ENCODE results near the gene PEAK1.
"Not testable (repeated sequence)": the region's sequence is repeated elsewhere in the genome, so short reads cannot be mapped to it uniquely, and the experiment has no call there.

Gene PEAK1

DNA sequence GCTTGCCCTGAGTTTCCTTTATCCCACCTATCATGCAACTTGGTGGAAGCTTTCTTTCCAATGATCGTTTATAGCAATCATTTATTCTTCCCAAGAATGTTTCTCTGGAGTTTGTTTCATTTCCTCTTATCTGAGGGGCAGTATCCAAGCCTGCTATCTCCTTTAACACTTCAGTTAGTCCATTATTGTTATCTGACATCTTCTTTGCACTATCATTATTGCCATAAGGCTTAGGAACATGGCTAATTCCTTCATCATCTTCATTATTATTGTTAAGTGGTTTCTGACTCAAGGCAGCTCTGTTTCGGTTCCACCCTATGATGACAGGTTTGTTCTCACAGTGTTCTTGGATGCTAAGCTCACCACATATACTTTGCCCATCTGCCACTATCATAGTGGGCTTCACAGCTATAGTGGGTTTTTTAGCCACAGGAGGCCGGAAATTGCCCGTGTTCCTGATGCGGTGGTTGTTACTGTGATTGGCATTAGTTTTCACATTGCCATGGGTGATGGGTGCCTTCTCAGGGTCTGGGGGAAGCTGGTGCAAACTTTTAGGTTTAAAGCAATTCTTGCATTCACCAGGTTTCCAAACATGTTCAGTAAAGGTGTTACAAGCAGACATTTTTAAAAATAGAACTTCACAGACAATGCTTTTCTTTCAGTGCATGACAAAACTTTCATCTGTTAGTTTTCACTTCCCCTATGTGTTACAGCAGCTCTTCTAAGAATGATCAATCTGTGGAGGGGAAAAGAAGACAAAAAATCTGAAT, 238.4 kb downstream of the PEAK1 start:
- no peak for DNase-seq

- no peak for DNase-seq
Observed at GRCh38 chr15:77180757-77181156, 239.1 kb downstream of the PEAK1 start.

GRCh38 chr15:77180270-77180669, 239.6 kb downstream of the PEAK1 start:
- no peak for DNase-seq

GRCh38 chr15:77179541-77179998, 240.3 kb downstream of the PEAK1 start:
- DNase-seq: no peak

- no peak for DNase-seq
Observed at GRCh38 chr15:77178411-77178810, 241.5 kb downstream of the PEAK1 start.

DNA sequence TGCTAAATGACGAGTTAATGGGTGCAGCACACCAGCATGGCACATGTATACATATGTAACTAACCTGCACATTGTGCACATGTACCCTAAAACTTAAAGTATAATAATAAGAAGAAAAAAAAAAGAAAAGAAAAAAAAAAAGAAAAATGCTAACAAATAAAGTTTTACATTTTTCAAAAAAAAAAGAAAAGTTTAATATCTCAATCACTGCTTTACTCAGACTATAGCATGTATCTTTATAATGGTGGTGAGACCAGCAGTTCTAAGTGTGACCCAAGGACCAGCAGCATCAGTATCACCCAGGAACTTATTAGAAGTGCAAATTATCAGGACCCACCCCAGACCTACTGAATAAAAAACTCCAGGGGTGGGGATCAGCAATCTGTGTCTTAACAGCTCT, 243.8 kb downstream of the PEAK1 start:
- not testable (repeated sequence) for DNase-seq

DNA sequence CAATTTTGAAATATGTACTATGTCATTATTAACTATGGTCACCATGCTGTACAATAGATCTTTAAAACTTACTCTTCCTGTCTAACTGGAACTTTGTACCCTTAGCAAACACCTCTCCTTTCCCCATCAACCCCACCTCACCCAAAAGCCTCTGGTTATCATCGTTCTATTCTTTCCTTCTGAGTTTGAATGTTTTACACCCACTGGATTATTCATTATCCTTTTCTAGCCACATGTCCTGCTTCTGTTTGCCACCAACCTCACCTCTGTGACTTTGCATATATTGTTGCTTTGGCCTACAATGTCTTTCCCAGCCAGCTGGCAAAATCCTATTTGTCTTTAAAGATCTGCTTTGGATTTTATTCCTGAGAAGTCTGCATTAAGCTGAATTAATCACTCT, 246.4 kb downstream of the PEAK1 start:
- DNase-seq: no peak

DNA sequence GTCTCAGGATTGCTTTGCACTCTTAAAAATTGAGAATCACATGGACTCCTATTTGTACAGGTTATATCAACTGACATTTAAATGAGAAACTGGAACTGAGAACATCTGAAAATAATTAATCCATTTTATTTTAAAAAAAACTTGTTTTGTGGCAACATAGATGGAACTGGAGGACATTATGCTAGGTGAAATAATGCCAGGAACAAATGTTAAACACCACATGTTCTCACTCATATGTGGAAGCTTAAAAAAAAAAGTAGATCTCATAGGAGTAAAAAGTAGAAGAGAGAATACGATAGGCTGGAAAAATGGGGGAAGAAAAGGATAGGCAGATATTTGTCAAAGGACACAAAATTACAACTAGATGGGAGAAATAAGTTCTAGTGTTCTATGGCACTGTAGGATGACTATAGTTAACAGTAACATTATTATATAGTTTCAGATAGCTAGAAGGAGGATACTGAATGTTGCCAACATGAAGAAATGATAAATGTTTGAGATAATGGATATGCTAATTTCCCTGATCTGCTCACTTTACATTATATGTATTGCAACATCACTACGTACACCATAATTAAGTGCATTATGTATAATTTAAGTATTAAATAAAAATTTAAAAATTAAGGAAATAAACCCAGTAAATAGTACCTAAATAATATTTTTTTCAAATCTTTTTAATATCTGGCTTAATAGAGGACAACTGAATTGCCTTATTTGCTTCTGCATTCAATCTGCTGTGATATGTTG, 248.5 kb downstream of the PEAK1 start:
- DNase-seq: no peak

GRCh38 chr15:77168616-77169015, 251.3 kb downstream of the PEAK1 start:
- DNase-seq: no peak

- no peak for DNase-seq
Observed at GRCh38 chr15:77168141-77168540, 251.8 kb downstream of the PEAK1 start.

- no peak for DNase-seq
Observed at GRCh38 chr15:77167406-77167805, 252.5 kb downstream of the PEAK1 start.

DNA sequence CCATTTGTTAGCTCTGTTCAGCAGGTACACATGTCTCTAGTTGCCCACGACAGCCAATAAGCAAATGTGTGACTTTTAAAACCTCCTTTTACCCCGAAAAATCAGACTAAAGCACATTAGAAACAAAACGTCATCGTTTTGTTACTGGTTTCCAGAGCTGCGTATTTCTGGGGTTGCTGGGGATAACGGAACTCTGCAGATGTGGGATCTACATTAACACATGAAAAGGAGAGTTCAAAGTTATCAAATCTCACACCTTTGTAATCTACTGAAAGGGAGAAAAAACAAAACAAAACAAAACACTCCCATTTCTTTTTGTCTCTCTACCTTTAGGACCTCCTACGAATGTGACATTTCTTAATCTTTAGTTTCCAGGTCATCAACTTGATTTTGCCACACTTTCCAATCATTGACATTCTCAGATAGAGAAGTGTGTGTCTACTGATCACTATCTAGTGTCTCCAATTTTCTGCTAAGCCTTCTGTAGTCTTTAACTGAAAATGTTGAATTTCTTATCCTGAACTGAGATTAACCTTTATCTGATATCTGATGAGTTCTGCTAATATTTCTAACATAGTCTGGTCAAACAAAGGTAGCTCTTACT, 256.0 kb downstream of the PEAK1 start:
- DNase-seq: no peak

DNA sequence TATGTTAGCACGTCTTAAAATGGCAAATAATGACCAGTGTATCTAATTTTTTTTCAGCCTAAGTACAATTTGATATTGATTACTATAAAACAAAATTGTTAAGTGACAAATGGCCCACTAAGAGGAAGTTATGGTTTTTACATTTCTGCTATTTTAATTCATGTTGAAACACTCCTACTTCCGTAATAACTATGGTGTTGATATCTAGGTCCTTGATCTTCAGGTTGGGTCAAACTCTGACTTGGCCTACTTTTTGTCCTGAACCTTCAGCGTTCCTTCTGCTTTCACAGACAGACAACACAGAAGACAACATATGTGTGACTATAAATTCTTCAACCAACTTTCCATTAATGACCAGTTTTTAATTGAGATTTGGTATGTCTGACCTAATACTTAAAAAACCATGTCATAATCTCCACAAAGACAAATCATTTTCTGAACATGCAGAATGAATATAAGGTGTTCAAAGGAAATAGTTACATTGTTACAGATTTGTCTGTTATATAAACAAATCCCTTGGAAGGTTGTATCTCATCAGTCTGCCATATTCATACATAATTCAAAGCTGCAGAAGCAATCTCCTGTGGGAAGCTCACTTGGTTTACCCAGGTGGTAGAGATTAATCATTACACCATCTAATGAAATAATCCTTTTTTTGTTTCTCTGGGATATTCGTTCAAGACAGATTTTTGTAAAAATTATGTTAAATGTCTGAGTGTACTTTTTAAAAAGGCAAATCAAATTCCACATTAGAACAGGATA, 256.9 kb downstream of the PEAK1 start:
- no peak for DNase-seq

DNA sequence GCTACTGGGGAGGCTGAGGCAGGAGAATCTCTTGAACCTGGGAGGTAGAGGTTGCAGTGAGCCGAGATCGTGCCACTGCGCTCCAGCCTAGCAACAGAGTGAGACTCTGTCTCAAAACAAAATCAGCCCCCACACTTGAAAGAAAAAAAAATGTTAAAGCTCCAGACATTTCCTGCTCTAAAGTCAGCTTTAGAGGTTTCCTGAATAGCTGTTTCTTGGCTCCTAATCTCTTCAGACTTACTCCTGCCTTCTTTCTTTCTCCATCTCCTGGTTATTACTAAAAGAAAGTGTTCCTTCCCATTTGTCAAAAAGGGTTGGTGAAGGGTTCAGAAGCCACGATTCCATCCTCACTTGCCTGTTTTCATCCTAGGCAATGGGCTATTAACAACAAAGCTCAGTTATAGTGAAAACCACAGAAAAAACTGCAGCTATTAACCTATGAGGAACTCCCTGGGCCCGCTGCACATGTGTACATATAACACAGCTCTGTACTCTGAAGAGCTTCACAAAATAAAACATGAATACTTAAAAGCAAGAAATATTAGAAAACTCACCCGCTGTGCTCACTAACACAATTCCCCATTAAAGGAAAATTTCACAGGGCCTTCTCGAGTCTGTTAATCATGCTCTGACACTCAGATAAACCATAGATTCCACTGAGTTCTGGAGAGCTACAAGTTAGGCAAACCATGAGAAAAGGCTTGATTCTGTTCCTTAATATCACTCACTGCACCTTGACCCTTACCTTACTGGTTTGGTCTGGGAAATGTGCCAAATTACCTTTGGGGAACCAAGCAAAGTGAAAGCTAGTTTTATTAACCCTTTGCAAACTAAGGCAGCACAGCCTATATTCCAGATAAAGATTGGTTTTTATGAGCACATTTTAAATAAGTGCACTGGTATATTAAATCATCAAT, 259.1 kb downstream of the PEAK1 start:
- DNase-seq: no peak

DNA sequence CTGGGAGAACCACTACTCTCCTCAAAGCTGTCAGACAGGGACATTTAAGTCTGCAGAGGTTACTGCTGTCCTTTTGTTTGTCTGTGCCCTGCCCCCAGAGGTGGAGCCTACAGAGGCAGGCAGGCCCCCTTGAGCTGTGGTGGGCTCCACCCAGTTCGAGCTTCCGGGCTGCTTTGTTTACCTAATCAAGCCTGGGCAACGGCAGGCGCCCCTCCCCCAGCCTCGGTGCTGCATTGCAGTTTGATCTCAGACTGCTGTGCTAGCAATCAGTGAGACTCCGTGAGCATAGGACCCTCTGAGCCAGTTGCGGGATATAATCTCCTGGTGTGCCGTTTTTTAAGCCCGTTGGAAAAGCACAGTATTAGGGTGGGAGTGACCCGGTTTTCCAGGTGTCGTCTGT, 263.9 kb downstream of the PEAK1 start:
- not testable (repeated sequence) for DNase-seq

- no peak for DNase-seq
Observed at GRCh38 chr15:77148191-77148590, 271.7 kb downstream of the PEAK1 start.

GRCh38 chr15:77145370-77145769, 274.5 kb downstream of the PEAK1 start:
- DNase-seq: no peak

GRCh38 chr15:77144492-77145070, 275.3 kb downstream of the PEAK1 start:
- no peak for DNase-seq

GRCh38 chr15:77144026-77144425, 275.9 kb downstream of the PEAK1 start:
- no peak for DNase-seq

GRCh38 chr15:77143616-77144015, 276.3 kb downstream of the PEAK1 start:
- no peak for DNase-seq
